ENCODE data around the gene ZNF804A. TPM values are rescaled to one million over a fixed set of nuclear protein-coding genes. Genes with fewer than 3 reads are reported as not detected.

The ZNF804A gene
- total RNA-seq, 4 donors from 2014 or later, result 0.42 to 0.44 TPM; not detected in 2

- Histone ChIP-seq H3K27ac (no peak overlapping the region), H3K9me3 (peaks cover 0 to 5% (median 0%) of the 10 kb centered on the region in 4 donors), H3K27me3 (no peaks in the 10 kb centered on the region), H3K4me3 (no peak overlapping the region), H3K4me1 (no peaks in the 10 kb centered on the region), H3K36me3 (no peaks in the 10 kb centered on the region)
- TF ChIP-seq EP300 (IDR thresholded peaks at IDR 0.05), result no peak
- TF ChIP-seq POLR2A (IDR thresholded peaks at IDR 0.05), result no peak
- no peak for TF ChIP-seq CTCF (IDR thresholded peaks at IDR 0.05)
- no peak for DNase-seq (ENCODE audit: low spot score in 2 of 2)
- 98% methylated on average over 4 of the region's 4 CpGs for WGBS, 2 donors
Observed at GRCh38 chr2:184646593-184646992, 48.3 kb downstream of the ZNF804A start.

- no peaks in the 10 kb centered on the region for H3K4me1 ChIP-seq
- no peak for DNase-seq (ENCODE audit: low spot score in 2 of 2)
- no peaks in the 10 kb centered on the region for H3K36me3 ChIP-seq
- H3K27ac ChIP-seq, result no peak overlapping the region
- 58 to 61% methylated on average over 2 of the region's 2 CpGs for WGBS, 2 donors
- no peak overlapping the region for H3K4me3 ChIP-seq
- H3K9me3 ChIP-seq, result no peaks in the 10 kb centered on the region
- H3K27me3 ChIP-seq, result no peaks in the 10 kb centered on the region
- no peak for TF ChIP-seq POLR2A (IDR thresholded peaks at IDR 0.05)
- TF ChIP-seq CTCF (IDR thresholded peaks at IDR 0.05), result no peak
- TF ChIP-seq EP300 (IDR thresholded peaks at IDR 0.05), result no peak
Observed at GRCh38 chr2:184654945-184655344, 56.6 kb downstream of the ZNF804A start.

- DNase-seq (ENCODE audit: low spot score in 2 of 2), result no peak
- Histone ChIP-seq H3K36me3 (no peaks in the 10 kb centered on the region), H3K9me3 (no peaks in the 10 kb centered on the region), H3K4me3 (no peak overlapping the region), H3K4me1 (no peaks in the 10 kb centered on the region), H3K27me3 (no peaks in the 10 kb centered on the region), H3K27ac (no peak overlapping the region)
- no peak for TF ChIP-seq POLR2A (IDR thresholded peaks at IDR 0.05)
- no peak for TF ChIP-seq EP300 (IDR thresholded peaks at IDR 0.05)
- no peak for TF ChIP-seq CTCF (IDR thresholded peaks at IDR 0.05)
- 84 to 88% methylated on average over 2 of the region's 2 CpGs for WGBS, 2 donors
Observed at GRCh38 chr2:184677171-184677570, 78.8 kb downstream of the ZNF804A start.

GRCh38 chr2:184679219-184680018, 81.1 kb downstream of the ZNF804A start:
- Histone ChIP-seq H3K4me3 (no peak overlapping the region), H3K4me1 (no peaks in the 10 kb centered on the region), H3K27ac (no peak overlapping the region), H3K36me3 (no peaks in the 10 kb centered on the region), H3K9me3 (no peaks in the 10 kb centered on the region), H3K27me3 (no peaks in the 10 kb centered on the region)
- no peak for DNase-seq (ENCODE audit: low spot score in 2 of 2)
- TF ChIP-seq POLR2A (IDR thresholded peaks at IDR 0.05), result no peak
- TF ChIP-seq EP300 (IDR thresholded peaks at IDR 0.05), result no peak
- TF ChIP-seq CTCF (IDR thresholded peaks at IDR 0.05), result no peak
- 84 to 88% methylated on average over 7 of the region's 7 CpGs for WGBS, 2 donors

GRCh38 chr2:184680825-184681224, 82.5 kb downstream of the ZNF804A start:
- WGBS, 2 donors, result 94 to 100% methylated on average over 2 of the region's 2 CpGs
- Histone ChIP-seq H3K36me3 (no peaks in the 10 kb centered on the region), H3K4me1 (no peaks in the 10 kb centered on the region), H3K27me3 (no peaks in the 10 kb centered on the region), H3K27ac (no peak overlapping the region), H3K9me3 (no peaks in the 10 kb centered on the region), H3K4me3 (no peak overlapping the region)
- DNase-seq (ENCODE audit: low spot score in 2 of 2), result no peak
- TF ChIP-seq CTCF (IDR thresholded peaks at IDR 0.05) (no peak), EP300 (IDR thresholded peaks at IDR 0.05) (no peak), POLR2A (IDR thresholded peaks at IDR 0.05) (no peak)
